ENCODE measurements around the gene GNA15.

Gene GNA15

GRCh38 chr19:3115916-3116602 lies 19.8 kb upstream of the GNA15 start:
- no peak overlapping the region for H3K9ac ChIP-seq (ENCODE audit: low read length in 2 of 2)
- H3K9me3 ChIP-seq (ENCODE audit: control insufficient read depth in 2 of 2, low read length in 2 of 2) = no peaks in the 10 kb centered on the region
- peak overlapping the region in 1 of 2 donors; percentile 22 for H3K4me3 ChIP-seq (ENCODE audit: low read length in 2 of 2)
- no peaks in the 10 kb centered on the region for H3K27me3 ChIP-seq (ENCODE audit: control insufficient read depth in 1 of 2, insufficient read depth in 2 of 2, low read length in 2 of 2)
- no peak overlapping the region for H3K27ac ChIP-seq (ENCODE audit: low read length)
- H3K4me1 ChIP-seq (ENCODE audit: control insufficient read depth, insufficient read depth, low read length) = peaks cover 6% of the 10 kb centered on the region
- peaks cover 13 to 18% of the 10 kb centered on the region in 2 donors for H3K36me3 ChIP-seq (ENCODE audit: control insufficient read depth in 2 of 2, insufficient read depth in 2 of 2, low read length in 2 of 2)

- Histone ChIP-seq H3K27ac (ENCODE audit: low read length) (no peak overlapping the region), H3K4me1 (ENCODE audit: control insufficient read depth, insufficient read depth, low read length) (peaks cover 6% of the 10 kb centered on the region), H3K9ac (ENCODE audit: low read length in 2 of 2) (no peak overlapping the region), H3K4me3 (ENCODE audit: low read length in 2 of 2) (peak overlapping the region in 1 of 2 donors; percentile 22), H3K9me3 (ENCODE audit: control insufficient read depth in 2 of 2, low read length in 2 of 2) (no peaks in the 10 kb centered on the region), H3K27me3 (ENCODE audit: control insufficient read depth in 1 of 2, insufficient read depth in 2 of 2, low read length in 2 of 2) (no peaks in the 10 kb centered on the region), H3K36me3 (ENCODE audit: control insufficient read depth in 2 of 2, insufficient read depth in 2 of 2, low read length in 2 of 2) (peaks cover 13% of the 10 kb centered on the region in 2 donors)
Measured at GRCh38 chr19:3116621-3117020, 19.2 kb upstream of the GNA15 start.

- H3K36me3 ChIP-seq (ENCODE audit: control insufficient read depth in 2 of 2, insufficient read depth in 2 of 2, low read length in 2 of 2) = peaks cover 13% of the 10 kb centered on the region in 2 donors
Measured at GRCh38 chr19:3117716-3118115, 18.1 kb upstream of the GNA15 start.

GRCh38 chr19:3118232-3119070 lies 17.4 kb upstream of the GNA15 start:
- H3K9me3 ChIP-seq (ENCODE audit: control insufficient read depth in 2 of 2, low read length in 2 of 2) = no peaks in the 10 kb centered on the region
- H3K27ac ChIP-seq (ENCODE audit: low read length) = no peak overlapping the region
- H3K4me1 ChIP-seq (ENCODE audit: control insufficient read depth, insufficient read depth, low read length) = peaks cover 6% of the 10 kb centered on the region
- no peaks in the 10 kb centered on the region for H3K27me3 ChIP-seq (ENCODE audit: control insufficient read depth in 1 of 2, insufficient read depth in 2 of 2, low read length in 2 of 2)
- no peak overlapping the region for H3K4me3 ChIP-seq (ENCODE audit: low read length in 2 of 2)
- no peak overlapping the region for H3K9ac ChIP-seq (ENCODE audit: low read length in 2 of 2)
- peaks cover 11 to 13% of the 10 kb centered on the region in 2 donors for H3K36me3 ChIP-seq (ENCODE audit: control insufficient read depth in 2 of 2, insufficient read depth in 2 of 2, low read length in 2 of 2)

More at GRCh38 chr19:3117716-3118115, 18.1 kb upstream of the GNA15 start:
- Histone ChIP-seq H3K9ac (ENCODE audit: low read length in 2 of 2) (no peak overlapping the region), H3K4me3 (ENCODE audit: low read length in 2 of 2) (no peak overlapping the region), H3K27me3 (ENCODE audit: control insufficient read depth in 1 of 2, insufficient read depth in 2 of 2, low read length in 2 of 2) (no peaks in the 10 kb centered on the region), H3K4me1 (ENCODE audit: control insufficient read depth, insufficient read depth, low read length) (peaks cover 6% of the 10 kb centered on the region), H3K27ac (ENCODE audit: low read length) (no peak overlapping the region), H3K9me3 (ENCODE audit: control insufficient read depth in 2 of 2, low read length in 2 of 2) (no peaks in the 10 kb centered on the region)

GRCh38 chr19:3119071-3119595 lies 16.7 kb upstream of the GNA15 start:
- Histone ChIP-seq H3K4me1 (ENCODE audit: control insufficient read depth, insufficient read depth, low read length) (peaks cover 6% of the 10 kb centered on the region), H3K9me3 (ENCODE audit: control insufficient read depth in 2 of 2, low read length in 2 of 2) (no peaks in the 10 kb centered on the region), H3K36me3 (ENCODE audit: control insufficient read depth in 2 of 2, insufficient read depth in 2 of 2, low read length in 2 of 2) (peaks cover 11 to 13% of the 10 kb centered on the region in 2 donors), H3K27me3 (ENCODE audit: control insufficient read depth in 1 of 2, insufficient read depth in 2 of 2, low read length in 2 of 2) (no peaks in the 10 kb centered on the region), H3K9ac (ENCODE audit: low read length in 2 of 2) (no peak overlapping the region), H3K4me3 (ENCODE audit: low read length in 2 of 2) (no peak overlapping the region), H3K27ac (ENCODE audit: low read length) (no peak overlapping the region)

GRCh38 chr19:3119693-3120380 lies 16.0 kb upstream of the GNA15 start:
- H3K9me3 ChIP-seq (ENCODE audit: control insufficient read depth in 2 of 2, low read length in 2 of 2) = no peaks in the 10 kb centered on the region
- H3K27me3 ChIP-seq (ENCODE audit: control insufficient read depth in 1 of 2, insufficient read depth in 2 of 2, low read length in 2 of 2) = no peaks in the 10 kb centered on the region
- H3K36me3 ChIP-seq (ENCODE audit: control insufficient read depth in 2 of 2, insufficient read depth in 2 of 2, low read length in 2 of 2) = peaks cover 9 to 13% of the 10 kb centered on the region in 2 donors
- H3K4me1 ChIP-seq (ENCODE audit: control insufficient read depth, insufficient read depth, low read length) = peaks cover 6% of the 10 kb centered on the region
- H3K9ac ChIP-seq (ENCODE audit: low read length in 2 of 2) = no peak overlapping the region
- no peak overlapping the region for H3K27ac ChIP-seq (ENCODE audit: low read length)
- no peak overlapping the region for H3K4me3 ChIP-seq (ENCODE audit: low read length in 2 of 2)

GRCh38 chr19:3120611-3121276 lies 15.1 kb upstream of the GNA15 start:
- H3K9me3 ChIP-seq (ENCODE audit: control insufficient read depth in 2 of 2, low read length in 2 of 2) = no peaks in the 10 kb centered on the region
- no peak overlapping the region for H3K27ac ChIP-seq (ENCODE audit: low read length)
- peaks cover 6% of the 10 kb centered on the region for H3K4me1 ChIP-seq (ENCODE audit: control insufficient read depth, insufficient read depth, low read length)
- no peaks in the 10 kb centered on the region for H3K27me3 ChIP-seq (ENCODE audit: control insufficient read depth in 1 of 2, insufficient read depth in 2 of 2, low read length in 2 of 2)
- H3K36me3 ChIP-seq (ENCODE audit: control insufficient read depth in 2 of 2, insufficient read depth in 2 of 2, low read length in 2 of 2) = peaks cover 9 to 13% of the 10 kb centered on the region in 2 donors
- no peak overlapping the region for H3K4me3 ChIP-seq (ENCODE audit: low read length in 2 of 2)
- no peak overlapping the region for H3K9ac ChIP-seq (ENCODE audit: low read length in 2 of 2)

- peaks cover 9 to 13% of the 10 kb centered on the region in 2 donors for H3K36me3 ChIP-seq (ENCODE audit: control insufficient read depth in 2 of 2, insufficient read depth in 2 of 2, low read length in 2 of 2)
- H3K9ac ChIP-seq (ENCODE audit: low read length in 2 of 2) = no peak overlapping the region
- peaks cover 0 to 2% of the 10 kb centered on the region in 2 donors for H3K27me3 ChIP-seq (ENCODE audit: control insufficient read depth in 1 of 2, insufficient read depth in 2 of 2, low read length in 2 of 2)
- no peak overlapping the region for H3K4me3 ChIP-seq (ENCODE audit: low read length in 2 of 2)
- no peaks in the 10 kb centered on the region for H3K9me3 ChIP-seq (ENCODE audit: control insufficient read depth in 2 of 2, low read length in 2 of 2)
- no peak overlapping the region for H3K27ac ChIP-seq (ENCODE audit: low read length)
- H3K4me1 ChIP-seq (ENCODE audit: control insufficient read depth, insufficient read depth, low read length) = peaks cover 2% of the 10 kb centered on the region
Measured at GRCh38 chr19:3121396-3121795, 14.4 kb upstream of the GNA15 start.

GRCh38 chr19:3121821-3122511 lies 13.9 kb upstream of the GNA15 start:
- no peak overlapping the region for H3K27ac ChIP-seq (ENCODE audit: low read length)
- H3K4me3 ChIP-seq (ENCODE audit: low read length in 2 of 2) = no peak overlapping the region
- peaks cover 9 to 13% of the 10 kb centered on the region in 2 donors for H3K36me3 ChIP-seq (ENCODE audit: control insufficient read depth in 2 of 2, insufficient read depth in 2 of 2, low read length in 2 of 2)
- H3K9ac ChIP-seq (ENCODE audit: low read length in 2 of 2) = no peak overlapping the region
- no peaks in the 10 kb centered on the region for H3K4me1 ChIP-seq (ENCODE audit: control insufficient read depth, insufficient read depth, low read length)
- H3K9me3 ChIP-seq (ENCODE audit: control insufficient read depth in 2 of 2, low read length in 2 of 2) = no peaks in the 10 kb centered on the region
- H3K27me3 ChIP-seq (ENCODE audit: control insufficient read depth in 1 of 2, insufficient read depth in 2 of 2, low read length in 2 of 2) = peaks cover 0 to 2% of the 10 kb centered on the region in 2 donors

GRCh38 chr19:3122512-3122870 lies 13.3 kb upstream of the GNA15 start:
- Histone ChIP-seq H3K4me3 (ENCODE audit: low read length in 2 of 2) (no peak overlapping the region), H3K9ac (ENCODE audit: low read length in 2 of 2) (no peak overlapping the region), H3K9me3 (ENCODE audit: control insufficient read depth in 2 of 2, low read length in 2 of 2) (no peaks in the 10 kb centered on the region), H3K27ac (ENCODE audit: low read length) (no peak overlapping the region), H3K4me1 (ENCODE audit: control insufficient read depth, insufficient read depth, low read length) (no peaks in the 10 kb centered on the region), H3K36me3 (ENCODE audit: control insufficient read depth in 2 of 2, insufficient read depth in 2 of 2, low read length in 2 of 2) (peaks cover 9 to 13% of the 10 kb centered on the region in 2 donors), H3K27me3 (ENCODE audit: control insufficient read depth in 1 of 2, insufficient read depth in 2 of 2, low read length in 2 of 2) (peaks cover 0 to 2% of the 10 kb centered on the region in 2 donors)
